Endothelial cell of umbilical vein (primary cell): ENCODE data around the gene CACNB3. TPM values are rescaled to one million over a fixed set of nuclear protein-coding genes. Genes with fewer than 3 reads are reported as not detected.

ENCODE experiments used
- BruUV-seq: library from RNA; stranded (reverse); fragments of 400-500 nt; replicated peaks from 2 replicates; lab custom pipeline; 2021; lab: Mats Ljungman, UMichigan
- CTCF ChIA-PET: fragments of 300-600, 350-600 bp; sonication (Branson Sonifier 250); formaldehyde crosslinking; loops from one replicate; lab custom pipeline; 2021; ENCODE audit warnings: antibody characterized with exemption, inconsistent platforms; lab: Charles Lee
- POLR2A ChIA-PET: fragments of 300-600, 350-600 bp; sonication (Branson Sonifier 250); formaldehyde crosslinking; loops from one replicate; lab custom pipeline; 2021; ENCODE audit warnings: antibody characterized with exemption, inconsistent platforms; lab: Charles Lee
- DNase-seq: peaks from one replicate; pipeline ENCODE4 v3.0.0-alpha.2; 2011; ENCODE audit warnings: low read depth, low spot score
- FAIRE-seq: peaks from 2 replicates; lab custom pipeline; 2011; peaks lifted over from hg19 to GRCh38; lab: Jason Lieb, UNC
- H2AFZ ChIP-seq: 2 replicates; pipeline ENCODE4 v1.6.0; 2012; ENCODE audit warnings: low read depth, low read length, control low read depth, inconsistent platforms
- H3K27ac ChIP-seq: 2 replicates; pipeline ENCODE4 v1.5.1; 2011; ENCODE audit warnings: low read depth, mild to moderate bottlenecking, control low read depth, low read length, moderate library complexity; ENCODE audit not compliant: insufficient read depth
- H3K27me3 ChIP-seq, 2 experiments: 2 replicates each; pipeline versions ENCODE4 v1.6.0 to v1.6.1; 2011; ENCODE audit warnings: low read length in 2 of 2, mixed read lengths in 1 of 2; ENCODE audit not compliant: control insufficient read depth in 2 of 2, insufficient read depth in 2 of 2
- H3K36me3 ChIP-seq, 2 experiments: 2 replicates in 1 of 2; 3 replicates in 1 of 2; pipeline ENCODE4 v1.5.1; 2011; ENCODE audit warnings: low read length in 2 of 2, mild to moderate bottlenecking in 1 of 2, moderate library complexity in 1 of 2; ENCODE audit not compliant: control insufficient read depth in 2 of 2, insufficient read depth in 2 of 2; ENCODE audit errors: extremely low read depth in 1 of 2
- H3K4me1 ChIP-seq: 3 replicates; pipeline ENCODE4 v1.5.1; 2011; ENCODE audit warnings: mild to moderate bottlenecking, low read length; ENCODE audit not compliant: control insufficient read depth, insufficient read depth; ENCODE audit errors: extremely low read depth
- H3K4me2 ChIP-seq: 2 replicates; pipeline ENCODE4 v1.6.1; 2011; ENCODE audit warnings: low read length, control low read depth, mixed read lengths; ENCODE audit not compliant: insufficient read depth
- H3K4me3 ChIP-seq, 3 experiments: fragments of 200-600 bp in 1 of 3; sonication (generic), shearing (Covaris generic) in 1 of 3; replicated peaks in 1 of 3; 2 replicates each; pipeline ENCODE4 v1.5.1; 2011 to 2016; ENCODE audit warnings: control low read depth in 3 of 3, low read length in 3 of 3, mild to moderate bottlenecking in 2 of 3, inconsistent platforms in 1 of 3, low read depth in 1 of 3, moderate library complexity in 1 of 3; ENCODE audit not compliant: insufficient read depth in 1 of 3
- H3K79me2 ChIP-seq: 2 replicates; pipeline ENCODE4 v1.6.0; 2012; ENCODE audit warnings: low read length, inconsistent platforms; ENCODE audit not compliant: control insufficient read depth, insufficient read depth
- H3K9ac ChIP-seq: replicated peaks from 2 replicates; pipeline ENCODE3; 2011; ENCODE audit warnings: low read length, control low read depth; ENCODE audit not compliant: insufficient read depth; ENCODE audit errors: extremely low read depth
- H3K9me1 ChIP-seq: replicated peaks from 3 replicates; pipeline ENCODE4 v1.6.0; 2011; ENCODE audit warnings: mild to moderate bottlenecking, low read length; ENCODE audit not compliant: control insufficient read depth, insufficient read depth; ENCODE audit errors: extremely low read depth
- H3K9me3 ChIP-seq: replicated peaks from 2 replicates; pipeline ENCODE4 v1.5.1; 2012; ENCODE audit warnings: low read length, inconsistent platforms; ENCODE audit not compliant: control insufficient read depth, insufficient read depth
- H4K20me1 ChIP-seq: replicated peaks from 2 replicates; pipeline ENCODE3; 2011; ENCODE audit warnings: mild to moderate bottlenecking, low read length; ENCODE audit not compliant: control insufficient read depth, insufficient read depth; ENCODE audit errors: extremely low read depth
- CTCF ChIP-seq, 2 donors: IDR thresholded peaks; 1 replicate in 1 of 2; 2 replicates in 1 of 2; pipeline ENCODE4 v1.5.1; 2011; ENCODE audit warnings: low read length in 2 of 2, mild to moderate bottlenecking in 2 of 2, moderate library complexity in 2 of 2, control low read depth in 1 of 2, inconsistent platforms in 1 of 2, low read depth in 1 of 2; ENCODE audit not compliant: insufficient read depth in 1 of 2; ENCODE audit errors: extremely low read depth in 1 of 2
- EZH2 ChIP-seq: IDR thresholded peaks from 2 replicates; pipeline ENCODE4 v1.6.1; 2012; ENCODE audit warnings: borderline replicate concordance, low read depth, mild to moderate bottlenecking, moderate library complexity, low read length, inconsistent platforms; ENCODE audit not compliant: severe bottlenecking
- FOS ChIP-seq: IDR thresholded peaks from 2 replicates; pipeline ENCODE4 v1.6.1; 2011; ENCODE audit warnings: mild to moderate bottlenecking, low read length, moderate library complexity, borderline replicate concordance; ENCODE audit not compliant: insufficient read depth
- GATA2 ChIP-seq: IDR thresholded peaks from 2 replicates; pipeline ENCODE4 v1.7.0; 2011; ENCODE audit warnings: low read depth, mild to moderate bottlenecking, moderate library complexity, mixed read lengths, low read length; ENCODE audit not compliant: insufficient read length, insufficient read depth
- JUN ChIP-seq: IDR thresholded peaks from 2 replicates; pipeline ENCODE4 v1.6.1; 2011; ENCODE audit warnings: borderline replicate concordance, low read depth; ENCODE audit not compliant: insufficient read length, insufficient read depth
- MYC ChIP-seq: IDR thresholded peaks from one replicate; pipeline ENCODE4 v1.6.1; 2011; ENCODE audit warnings: mild to moderate bottlenecking, low read depth, low read length
- POLR2A ChIP-seq: IDR thresholded peaks from 2 replicates; pipeline ENCODE4 v1.6.1; 2012; ENCODE audit warnings: low read depth, mild to moderate bottlenecking, control low read depth, low read length
- POLR2AphosphoS5 ChIP-seq: IDR thresholded peaks from 2 replicates; pipeline ENCODE4 v1.6.1; 2012; ENCODE audit warnings: low read depth, mild to moderate bottlenecking, control low read depth, low read length, moderate library complexity; ENCODE audit not compliant: insufficient read depth
- dilution Hi-C: fragments of 300-500 bp; cut with MboI; formaldehyde crosslinking; loops from one replicate; pipeline ENCODE4 v1.15.0; 2019; ENCODE audit warnings: low sequenced_read_pairs; ENCODE audit not compliant: extremely low pct_ligation_motif_present
- intact Hi-C: fragments of 100-400 bp; cut with micrococcal nuclease; formaldehyde crosslinking; loops from one replicate; pipeline ENCODE4 v1.10.0; 2022
- polyA plus RNA-seq, 4 experiments: library from polyadenylated mRNA; depleted of rRNA in 3 of 4; stranded (reverse) in 3 of 4; unstranded in 1 of 4; fragments of >200 nt; gene quantifications; 2 replicates each; pipeline versions ENCODE4 v1.2.1 to v1.2.3, GENCODE V29; 2011 to 2012; ENCODE audit warnings: missing spikeins in 1 of 4
- total RNA-seq: library from RNA; stranded (reverse); gene quantifications from 2 replicates; pipeline ENCODE4 v1.2.3, GENCODE V29; 2021
- TF ChIP-seq, protein P1 (sequence below): IDR thresholded peaks from 2 replicates; pipeline ENCODE4 v1.6.1; 2011; ENCODE audit not compliant: insufficient read depth, insufficient read length

Gene CACNB3
- total and polyA plus RNA-seq, 2 donors (not counting 3 experiments of a cell fraction or from before 2014, with no cell fraction given): 37.4 to 61.8 TPM

- dilution Hi-C loops (no loop called here), intact Hi-C loops (no loop called here)
- H4K20me1 ChIP-seq: no peaks in the 10 kb centered on the region
- no peaks in the 10 kb centered on the region for H3K27me3 ChIP-seq
- H3K4me3 ChIP-seq: no peak overlapping the region
- H3K4me2 ChIP-seq: no peak overlapping the region
- no peak for FAIRE-seq
- no peaks in the 10 kb centered on the region for H3K9me3 ChIP-seq
- no peak overlapping the region for H2AFZ ChIP-seq
- BruUV-seq: no TSS peak
- CTCF ChIA-PET: interaction anchor here (1.0 to 1.4 kb wide), 4 partner anchors 8 to 70 kb away, joined by 3 to 4 read pairs (median 3); no protein-coding TSS in a partner anchor
- no peaks in the 10 kb centered on the region for H3K79me2 ChIP-seq
- TF ChIP-seq JUN (no peak), POLR2AphosphoS5 (no peak), FOS (no peak), GATA2 (no peak), MYC (no peak)
- TF ChIP-seq, protein P1, sequence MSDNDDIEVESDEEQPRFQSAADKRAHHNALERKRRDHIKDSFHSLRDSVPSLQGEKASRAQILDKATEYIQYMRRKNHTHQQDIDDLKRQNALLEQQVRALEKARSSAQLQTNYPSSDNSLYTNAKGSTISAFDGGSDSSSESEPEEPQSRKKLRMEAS: no peak
- H3K4me1 ChIP-seq: no peaks in the 10 kb centered on the region
- H3K36me3 ChIP-seq: peaks cover under 1 to 42% of the 10 kb centered on the region in 2 experiments
- no peak overlapping the region for H3K9ac ChIP-seq
- no peak overlapping the region for H3K27ac ChIP-seq
- POLR2A ChIA-PET: no interaction called here
- no peaks in the 10 kb centered on the region for H3K9me1 ChIP-seq
- no peak for DNase-seq
These were observed 5.0 kb downstream of the CACNB3 start for GRCh38 chr12:48823281-48823680.

DNA sequence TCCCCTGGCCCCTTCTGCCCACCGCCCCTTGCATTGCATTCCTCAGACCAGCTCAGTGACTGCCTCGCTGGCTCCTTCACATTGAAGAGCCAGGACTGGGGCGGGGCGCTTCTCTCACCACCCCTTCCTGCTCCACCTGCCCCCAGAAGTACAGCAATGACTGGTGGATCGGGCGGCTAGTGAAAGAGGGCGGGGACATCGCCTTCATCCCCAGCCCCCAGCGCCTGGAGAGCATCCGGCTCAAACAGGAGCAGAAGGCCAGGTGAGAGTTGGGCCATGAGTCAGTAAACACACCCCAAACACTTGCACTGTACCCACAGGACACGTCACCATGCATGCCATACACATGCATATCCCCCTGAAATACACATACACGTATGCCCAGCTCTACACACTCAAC, 5.8 kb downstream of the CACNB3 start:
- intact Hi-C loops: no loop called here
- no peak overlapping the region for H3K9ac ChIP-seq

More for the DNA sequence above, 5.8 kb downstream of the CACNB3 start:
- dilution Hi-C loops: no loop called here
- no peak for DNase-seq
- TF ChIP-seq POLR2AphosphoS5 (no peak), CTCF (IDR thresholded peaks at IDR 0.05; ENCODE audit: extremely low read depth in 1 of 2, insufficient read depth in 1 of 2, low read depth in 1 of 2, low read length in 2 of 2) (no peak), FOS (no peak), GATA2 (no peak), EZH2 (no peak), JUN (no peak), POLR2A (no peak), MYC (no peak)
- TF ChIP-seq, protein P1: no peak
- ChIA-PET POLR2A (no interaction called here), CTCF (interaction anchor here (1.2 to 1.4 kb wide), 2 partner anchors 29 to 71 kb away, joined by 3 read pairs; no protein-coding TSS in a partner anchor)
- no peak overlapping the region for H3K4me2 ChIP-seq
- peaks cover 6 to 47% of the 10 kb centered on the region in 2 experiments for H3K36me3 ChIP-seq
- H3K27me3 ChIP-seq: no peaks in the 10 kb centered on the region
- no peaks in the 10 kb centered on the region for H4K20me1 ChIP-seq
- FAIRE-seq: no peak
- no peak overlapping the region for H3K4me3 ChIP-seq
- no peaks in the 10 kb centered on the region for H3K4me1 ChIP-seq
- H3K79me2 ChIP-seq: no peaks in the 10 kb centered on the region
- H3K9me1 ChIP-seq: no peaks in the 10 kb centered on the region
- no TSS peak for BruUV-seq
- H3K9me3 ChIP-seq: no peaks in the 10 kb centered on the region
- no peak overlapping the region for H3K27ac ChIP-seq
- no peak overlapping the region for H2AFZ ChIP-seq
